PC-3 (cell line): ENCODE results near the gene ZBTB49.

Source experiments
- CTCF ChIP-seq: fragments of 300-600 bp; sonication (generic); conservative IDR thresholded peaks from 2 replicates; pipeline ENCODE4 v1.5.1; 2017; ENCODE audit warnings: antibody characterized with exemption, low read depth, mild to moderate bottlenecking, low read length
- EZH2 ChIP-seq: fragments of 300-600 bp; sonication (generic); IDR thresholded peaks from one replicate; pipeline ENCODE4 v1.6.1; 2017; ENCODE audit warnings: antibody characterized with exemption, mild to moderate bottlenecking, low read length; ENCODE audit not compliant: unreplicated experiment
- EZH2phosphoT487 ChIP-seq: fragments of 300-600 bp; sonication (generic); IDR thresholded peaks from 2 replicates; pipeline ENCODE4 v1.6.1; 2018; ENCODE audit warnings: mild to moderate bottlenecking, antibody characterized with exemption, low read length, borderline replicate concordance

DNA sequence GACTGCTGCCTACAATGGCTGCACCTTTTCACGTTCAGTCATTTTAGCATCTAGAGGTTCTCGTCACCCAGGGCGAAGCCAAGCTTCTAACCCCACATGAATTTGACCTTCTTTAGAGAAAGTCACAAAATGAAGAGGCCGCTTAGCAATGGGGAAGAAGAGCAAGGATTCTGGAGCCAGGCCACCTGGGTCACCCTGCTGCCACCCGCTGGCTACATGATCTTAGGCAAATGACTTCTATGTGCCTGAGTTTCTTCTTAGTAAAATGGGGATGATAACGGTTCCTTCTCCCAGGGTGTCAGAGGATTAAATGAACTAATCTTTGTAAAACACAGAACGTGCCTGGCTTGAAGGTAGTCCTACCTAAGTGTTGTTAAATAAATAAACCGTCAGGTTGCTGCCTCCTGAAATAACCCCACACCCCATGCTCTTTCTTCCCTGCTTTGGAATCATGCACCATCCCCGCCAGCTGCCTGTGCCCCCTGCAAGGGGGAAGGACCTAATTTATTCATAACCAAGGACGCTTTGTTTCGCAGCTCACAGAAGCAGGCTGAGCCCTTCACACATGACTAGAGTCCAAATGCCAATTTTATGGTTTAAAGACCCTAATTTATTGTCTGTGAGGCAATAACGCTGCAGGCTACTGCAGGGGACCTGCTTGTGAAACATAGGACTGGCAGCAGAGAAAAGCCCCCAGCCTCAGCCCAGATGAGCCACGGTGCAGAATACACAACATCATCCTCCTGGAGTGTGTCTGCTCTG is 68.2 kb downstream of the ZBTB49 start:
- TF ChIP-seq CTCF: no peak
- TF ChIP-seq EZH2: no peak
- no peak for TF ChIP-seq EZH2phosphoT487
